Psoas muscle (tissue), 8 donors: Measurements from ENCODE around the gene CDC7. TPM values are rescaled to one million over a fixed set of nuclear protein-coding genes. Genes with fewer than 3 reads are reported as not detected.

Experiments used
- ATAC-seq, 4 donors: fragments of 200-7000 bp; cut with Tn5 transposase; one replicate each; pipeline ENCODE4 v1.9.1; 2020; ENCODE audit warnings: moderate library complexity in 3 of 4, mild to moderate bottlenecking in 2 of 4
- DNase-seq, 2 donors: peaks; one replicate each; pipeline ENCODE4 v3.0.0-alpha.2; 2020
- H3K27ac ChIP-seq: fragments of 200-600 bp; one replicate; pipeline ENCODE4 v1.8.0; 2022
- H3K27me3 ChIP-seq, 3 donors: fragments of 200-600 bp in 1 of 3; one replicate each; pipeline versions ENCODE4 v1.6.1 to v1.8.0; 2013 to 2022; ENCODE audit warnings: low read length in 2 of 3, mild to moderate bottlenecking in 2 of 3, moderate library complexity in 1 of 3; ENCODE audit not compliant: insufficient read depth in 3 of 3
- H3K36me3 ChIP-seq, 2 donors: fragments of 200-600 bp in 1 of 2; one replicate each; pipeline versions ENCODE4 v1.6.1 to v1.8.0; 2013 to 2022; ENCODE audit warnings: low read depth in 1 of 2, mild to moderate bottlenecking in 1 of 2, moderate library complexity in 1 of 2; ENCODE audit not compliant: insufficient read depth in 1 of 2
- H3K4me1 ChIP-seq: fragments of 200-600 bp; one replicate; pipeline ENCODE4 v1.8.0; 2022
- H3K4me3 ChIP-seq: fragments of 200-600 bp; one replicate; pipeline ENCODE4 v1.8.0; 2022; ENCODE audit warnings: mild to moderate bottlenecking
- H3K9me3 ChIP-seq: fragments of 200-600 bp; one replicate; pipeline ENCODE4 v1.8.0; 2022
- WGBS, 3 donors: extraction: QIAGEN DNeasy Blood & Tissue Kit; methylation state at CpG; one replicate each; pipeline versions ENCODE4 v1.1.6 to v1.1.7; 2013; 5-methylcytosine and 5-hydroxymethylcytosine counted together
- intact Hi-C, 2 donors: fragments of 100-400 bp; cut with DNase I; formaldehyde crosslinking; loops; one replicate each; pipeline versions ENCODE4 v1.11.0 to v1.14.2; 2022
- polyA plus RNA-seq, 3 donors: library from polyadenylated mRNA; stranded (reverse); fragments of 200-250 nt; gene quantifications; one replicate each; pipeline ENCODE4 v1.2.3, GENCODE V29; 2013
- total RNA-seq, 4 donors: library from RNA; stranded (reverse); fragmentation: NEBNext Ultra II Directional in 2 of 4; extraction: Animal tissue kit (Norgen Biotek cat#: 25700) in 2 of 4; gene quantifications; one replicate each; pipeline versions ENCODE4 v1.2.1 to v1.2.4, GENCODE V29; 2021 to 2023
- TF ChIP-seq, protein P1 (sequence below): fragments of 200-600 bp; IDR thresholded peaks from one replicate; pipeline ENCODE4 v1.8.0; 2022; ENCODE audit warnings: antibody characterized with exemption
- donor health status: healthy with polysubstance abuse.
- donor health status: DM: no; HTN: no; CAD: no; lungs with moderate emphysema.
- donor health status: Bipolar disorder and iron deficiency.
- donor health status: healthy.
- donor health status: DM: yes; HTN: yes; CAD: no.
- donor health status: DM: no; HTN: no; CAD: no.
- donor health status: DM: no; HTN: no; CAD: no.
- donor health status: DM: yes; HTN: yes; CAD: no.

The CDC7 gene
- total and polyA plus RNA-seq, 7 donors, result 0.25 to 1.4 (median 0.54) TPM

DNA sequence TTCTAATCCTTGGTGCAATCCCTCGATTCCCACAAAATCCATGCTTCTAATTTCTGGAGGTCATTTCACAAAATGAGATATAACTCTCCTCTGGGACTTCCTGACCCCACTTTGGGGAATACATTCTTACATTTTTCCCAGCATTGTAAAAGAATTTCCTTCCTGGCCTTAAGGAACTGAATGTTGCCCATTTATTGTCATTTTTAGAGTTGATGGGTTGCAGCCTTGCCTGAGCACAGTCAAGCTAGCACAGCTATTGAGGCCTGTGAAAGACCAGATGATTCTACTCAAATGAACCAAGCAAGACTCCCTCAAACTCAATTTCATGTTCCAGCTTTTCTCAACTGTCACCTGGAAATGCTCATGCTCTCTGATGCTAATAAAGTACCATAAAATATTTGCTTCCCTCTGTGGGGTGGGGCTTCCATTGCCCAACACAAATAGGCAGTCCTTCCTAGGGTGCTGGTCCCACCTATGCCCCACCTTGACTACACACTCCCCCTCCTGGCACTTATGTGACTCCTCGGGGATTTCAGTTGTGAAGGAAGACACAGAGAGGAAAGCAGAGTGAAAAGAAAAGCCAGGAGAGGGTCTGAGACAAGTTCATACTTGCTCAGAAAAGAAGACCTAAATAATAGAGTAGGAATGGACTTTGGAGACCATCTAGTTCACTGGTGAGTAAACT is 24.0 kb upstream of the CDC7 start:
- Histone ChIP-seq H3K4me3 (no peak overlapping the region), H3K36me3 (no peaks in the 10 kb centered on the region), H3K9me3 (no peaks in the 10 kb centered on the region), H3K27ac (no peak overlapping the region), H3K27me3 (no peaks in the 10 kb centered on the region), H3K4me1 (no peaks in the 10 kb centered on the region)
- TF ChIP-seq, protein P1, sequence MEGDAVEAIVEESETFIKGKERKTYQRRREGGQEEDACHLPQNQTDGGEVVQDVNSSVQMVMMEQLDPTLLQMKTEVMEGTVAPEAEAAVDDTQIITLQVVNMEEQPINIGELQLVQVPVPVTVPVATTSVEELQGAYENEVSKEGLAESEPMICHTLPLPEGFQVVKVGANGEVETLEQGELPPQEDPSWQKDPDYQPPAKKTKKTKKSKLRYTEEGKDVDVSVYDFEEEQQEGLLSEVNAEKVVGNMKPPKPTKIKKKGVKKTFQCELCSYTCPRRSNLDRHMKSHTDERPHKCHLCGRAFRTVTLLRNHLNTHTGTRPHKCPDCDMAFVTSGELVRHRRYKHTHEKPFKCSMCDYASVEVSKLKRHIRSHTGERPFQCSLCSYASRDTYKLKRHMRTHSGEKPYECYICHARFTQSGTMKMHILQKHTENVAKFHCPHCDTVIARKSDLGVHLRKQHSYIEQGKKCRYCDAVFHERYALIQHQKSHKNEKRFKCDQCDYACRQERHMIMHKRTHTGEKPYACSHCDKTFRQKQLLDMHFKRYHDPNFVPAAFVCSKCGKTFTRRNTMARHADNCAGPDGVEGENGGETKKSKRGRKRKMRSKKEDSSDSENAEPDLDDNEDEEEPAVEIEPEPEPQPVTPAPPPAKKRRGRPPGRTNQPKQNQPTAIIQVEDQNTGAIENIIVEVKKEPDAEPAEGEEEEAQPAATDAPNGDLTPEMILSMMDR, result no peak
- 24 to 42% (median 32%) methylated on average over 2 of the region's 2 CpGs for WGBS, 3 donors
- no peak for DNase-seq
- intact Hi-C loops, result no loop called here
- no peak for ATAC-seq

DNA sequence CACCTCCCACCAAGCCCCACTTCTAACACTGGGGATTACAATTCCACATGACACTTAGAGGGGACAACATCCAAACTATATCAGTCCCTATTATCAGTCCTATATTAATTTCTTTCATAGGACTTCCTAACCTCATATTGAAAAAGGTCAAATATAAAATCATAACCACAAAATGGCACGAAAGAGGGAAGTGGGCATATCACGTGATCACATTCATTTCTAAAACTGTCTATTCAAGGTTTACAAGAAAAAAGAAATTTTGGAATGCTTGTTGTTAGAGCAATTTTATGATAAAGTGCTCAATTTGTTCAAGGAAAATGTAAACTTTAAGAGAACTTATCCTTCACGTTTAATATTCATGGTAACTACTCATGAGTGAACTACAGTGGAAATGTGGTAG is 13.2 kb upstream of the CDC7 start:
- Histone ChIP-seq H3K4me1 (no peaks in the 10 kb centered on the region), H3K4me3 (no peak overlapping the region), H3K9me3 (no peaks in the 10 kb centered on the region), H3K27ac (no peak overlapping the region), H3K27me3 (no peaks in the 10 kb centered on the region), H3K36me3 (no peaks in the 10 kb centered on the region)
- DNase-seq (no peak), ATAC-seq (no peak)
- intact Hi-C loops, result no loop called here
- 81 to 86% (median 83%) methylated on average over 3 of the region's 3 CpGs for WGBS, 3 donors
- TF ChIP-seq, protein P1, result no peak

DNA sequence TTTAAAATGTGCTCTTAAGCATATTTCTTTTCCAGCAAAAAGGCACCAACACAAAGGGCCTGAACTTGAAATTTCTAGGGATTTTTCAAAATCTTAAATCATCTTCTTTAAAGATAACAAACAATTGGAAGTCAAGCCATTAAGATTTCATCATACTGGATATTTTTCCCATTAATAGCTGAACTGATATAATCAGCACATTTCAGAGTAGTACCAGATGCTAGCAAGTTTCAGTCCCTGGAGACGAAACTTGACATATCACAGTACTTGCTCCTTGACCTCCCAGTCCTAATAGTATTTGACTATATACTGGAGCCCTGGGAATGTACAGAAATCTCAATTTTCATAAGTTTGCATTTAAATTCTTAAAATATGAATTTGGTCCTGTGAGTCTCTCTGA is 10.2 kb upstream of the CDC7 start:
- TF ChIP-seq, protein P1, result no peak
- Histone ChIP-seq H3K4me3 (no peak overlapping the region), H3K36me3 (no peaks in the 10 kb centered on the region), H3K27me3 (no peaks in the 10 kb centered on the region), H3K9me3 (no peaks in the 10 kb centered on the region), H3K27ac (no peak overlapping the region), H3K4me1 (no peaks in the 10 kb centered on the region)
- 61 to 67% (median 65%) methylated on average over 1 of the region's 1 CpG for WGBS, 3 donors
- intact Hi-C loops, result no loop called here
- DNase-seq (no peak), ATAC-seq (no peak)

DNA sequence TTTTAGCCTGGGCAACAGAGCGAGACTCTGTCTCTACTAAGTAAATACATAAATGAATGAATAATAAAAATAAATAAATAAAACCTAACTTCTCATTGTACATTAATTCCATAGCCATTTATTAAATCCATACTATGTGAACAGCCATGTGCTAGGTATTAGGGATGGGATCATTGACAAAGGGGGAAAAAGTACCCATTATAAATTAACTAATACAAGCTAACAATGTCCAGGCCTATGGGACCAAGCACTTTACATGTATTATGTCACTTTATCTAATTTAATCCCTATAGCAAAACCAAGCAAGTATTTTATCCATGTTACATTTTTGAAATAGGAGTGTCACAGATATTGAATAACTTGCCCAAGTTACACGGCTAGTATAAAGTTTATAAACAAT is 2.6 kb upstream of the CDC7 start:
- Histone ChIP-seq H3K9me3 (no peaks in the 10 kb centered on the region), H3K27me3 (no peaks in the 10 kb centered on the region), H3K36me3 (no peaks in the 10 kb centered on the region), H3K4me3 (no peak overlapping the region), H3K27ac (no peak overlapping the region), H3K4me1 (peaks cover 9% of the 10 kb centered on the region)
- intact Hi-C loops, result no loop called here
- TF ChIP-seq, protein P1, result no peak
- WGBS, 3 donors, result 88 to 95% (median 89%) methylated on average over 2 of the region's 2 CpGs
- ATAC-seq (no peak), DNase-seq (no peak)
